GM13977 (cell line): ENCODE results near the gene FAM13C.

ENCODE experiments used
- DNase-seq: peaks from one replicate; pipeline ENCODE4 v3.0.0; 2012; ENCODE audit warnings: low spot score
- in situ Hi-C: fragments of 300-500 bp; cut with MboI; formaldehyde crosslinking; loops from one replicate; pipeline ENCODE4 v1.12.0; 2022; ENCODE audit warnings: low sequenced_read_pairs, low pct_unique_long_range_greater_than_20kb, mixed read lengths, inconsistent platforms; ENCODE audit not compliant: unreplicated experiment
- TF ChIP-seq, protein P1 (sequence below): IDR thresholded peaks from 2 replicates; pipeline ENCODE4 v1.5.1; 2012; ENCODE audit warnings: mild to moderate bottlenecking, control low read depth; ENCODE audit not compliant: insufficient read depth; ENCODE audit errors: extremely low read depth, missing control alignments

FAM13C gene

GRCh38 chr10:59281861-59282260 is 80.5 kb downstream of the FAM13C start:
- no peak for DNase-seq
- in situ Hi-C loops: no loop called here
- TF ChIP-seq, protein P1, sequence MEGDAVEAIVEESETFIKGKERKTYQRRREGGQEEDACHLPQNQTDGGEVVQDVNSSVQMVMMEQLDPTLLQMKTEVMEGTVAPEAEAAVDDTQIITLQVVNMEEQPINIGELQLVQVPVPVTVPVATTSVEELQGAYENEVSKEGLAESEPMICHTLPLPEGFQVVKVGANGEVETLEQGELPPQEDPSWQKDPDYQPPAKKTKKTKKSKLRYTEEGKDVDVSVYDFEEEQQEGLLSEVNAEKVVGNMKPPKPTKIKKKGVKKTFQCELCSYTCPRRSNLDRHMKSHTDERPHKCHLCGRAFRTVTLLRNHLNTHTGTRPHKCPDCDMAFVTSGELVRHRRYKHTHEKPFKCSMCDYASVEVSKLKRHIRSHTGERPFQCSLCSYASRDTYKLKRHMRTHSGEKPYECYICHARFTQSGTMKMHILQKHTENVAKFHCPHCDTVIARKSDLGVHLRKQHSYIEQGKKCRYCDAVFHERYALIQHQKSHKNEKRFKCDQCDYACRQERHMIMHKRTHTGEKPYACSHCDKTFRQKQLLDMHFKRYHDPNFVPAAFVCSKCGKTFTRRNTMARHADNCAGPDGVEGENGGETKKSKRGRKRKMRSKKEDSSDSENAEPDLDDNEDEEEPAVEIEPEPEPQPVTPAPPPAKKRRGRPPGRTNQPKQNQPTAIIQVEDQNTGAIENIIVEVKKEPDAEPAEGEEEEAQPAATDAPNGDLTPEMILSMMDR: no peak

GRCh38 chr10:59279991-59280505 is 82.3 kb downstream of the FAM13C start:
- in situ Hi-C loops: no loop called here
- DNase-seq: no peak
- TF ChIP-seq, protein P1: no peak

DNA sequence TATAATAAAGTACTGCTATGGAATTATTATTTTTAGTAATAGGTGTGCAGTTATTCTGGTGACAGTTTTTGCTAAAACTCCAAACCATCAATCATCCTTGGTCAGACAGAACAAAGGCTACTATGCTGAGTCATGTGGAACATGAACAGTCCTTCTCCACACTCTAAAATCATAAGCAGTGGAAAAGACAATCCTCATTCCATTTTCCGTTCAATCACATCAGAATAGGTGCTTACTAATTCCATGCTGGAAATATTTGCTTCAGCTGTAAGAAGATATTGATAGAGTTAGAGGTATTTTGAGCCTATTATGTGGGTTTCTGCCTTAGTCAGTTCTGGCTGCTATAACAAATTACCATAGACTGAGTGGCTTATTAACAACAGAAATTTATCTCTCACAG is 82.9 kb downstream of the FAM13C start:
- in situ Hi-C loops: no loop called here
- no peak for DNase-seq

DNA sequence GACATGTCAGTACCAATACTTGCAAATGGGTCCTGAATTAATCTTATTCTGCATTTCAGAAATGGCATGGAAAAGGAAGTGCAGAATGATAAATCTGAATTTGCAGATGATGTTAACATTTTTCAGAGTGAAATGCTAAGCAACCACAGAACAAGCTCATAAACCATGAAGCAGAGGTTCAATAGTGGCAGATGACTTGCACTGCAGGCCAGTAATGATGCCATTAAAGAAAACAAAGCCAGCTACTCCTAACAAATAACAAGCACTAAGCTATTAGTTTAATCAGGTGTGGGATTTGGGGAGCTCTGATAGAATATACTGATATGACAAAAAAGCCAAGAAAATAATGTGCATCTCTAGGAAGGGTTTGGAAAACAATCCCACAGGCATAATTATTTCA is 85.4 kb downstream of the FAM13C start:
- DNase-seq: no peak
- in situ Hi-C loops: no loop called here
- TF ChIP-seq, protein P1: no peak

More for the DNA sequence above, 82.9 kb downstream of the FAM13C start:
- TF ChIP-seq, protein P1: no peak

- no peak for DNase-seq
- TF ChIP-seq, protein P1: no peak
- in situ Hi-C loops: no loop called here
Measured at GRCh38 chr10:59276133-59276532, 86.2 kb downstream of the FAM13C start.

GRCh38 chr10:59273445-59273844 is 88.9 kb downstream of the FAM13C start:
- TF ChIP-seq, protein P1: no peak
- DNase-seq: no peak
- in situ Hi-C loops: no loop called here

GRCh38 chr10:59272061-59272460 is 90.3 kb downstream of the FAM13C start:
- no peak for DNase-seq
- TF ChIP-seq, protein P1: no peak
- in situ Hi-C loops: no loop called here
